HG02943 (cell line): ENCODE measurements around the gene PPIP5K1.

ENCODE experiments used
- ATAC-seq: cut with Tn5 transposase; IDR thresholded peaks from one replicate; pipeline ENCODE4 v1.9.1; 2021; ENCODE audit warnings: mild to moderate bottlenecking, low read depth, moderate library complexity; ENCODE audit not compliant: unreplicated experiment

Gene PPIP5K1

GRCh38 chr15:43519196-43519595 is 70.8 kb downstream of the PPIP5K1 start:
- ATAC-seq = no peak

- no peak for ATAC-seq
Observed at GRCh38 chr15:43518197-43518761, 71.7 kb downstream of the PPIP5K1 start.

GRCh38 chr15:43517354-43518196 is 72.4 kb downstream of the PPIP5K1 start, which contains the start of gene MAP1A:
Gene MAP1A (plus strand): TSS chr15:43517608. CDS start chr15:43521474, 3,866 bp downstream.
- ATAC-seq = no peak

- ATAC-seq = no peak
Observed at GRCh38 chr15:43516801-43517353, 73.1 kb downstream of the PPIP5K1 start.

GRCh38 chr15:43516185-43516584 is 73.8 kb downstream of the PPIP5K1 start:
- no peak for ATAC-seq

- ATAC-seq = no peak
Observed at GRCh38 chr15:43515741-43516140, 74.3 kb downstream of the PPIP5K1 start.

- ATAC-seq = no peak
Observed at GRCh38 chr15:43514241-43515057, 75.6 kb downstream of the PPIP5K1 start.

GRCh38 chr15:43513550-43513949 is 76.5 kb downstream of the PPIP5K1 start:
- no peak for ATAC-seq

- peak; percentile 20 for ATAC-seq
Observed at GRCh38 chr15:43511012-43511885, 78.8 kb downstream of the PPIP5K1 start.

- peak; percentile 96 for ATAC-seq
Observed at GRCh38 chr15:43510200-43511011, 79.6 kb downstream of the PPIP5K1 start.

- ATAC-seq = no peak
Observed at GRCh38 chr15:43509660-43510199, 80.3 kb downstream of the PPIP5K1 start.

- ATAC-seq = no peak
Observed at GRCh38 chr15:43508991-43509659, 80.9 kb downstream of the PPIP5K1 start.

GRCh38 chr15:43508421-43508820 is 81.6 kb downstream of the PPIP5K1 start:
- ATAC-seq = no peak

GRCh38 chr15:43505738-43506137 is 84.3 kb downstream of the PPIP5K1 start:
- no peak for ATAC-seq

GRCh38 chr15:43499635-43500034 is 90.4 kb downstream of the PPIP5K1 start:
- no peak for ATAC-seq

- no peak for ATAC-seq
Observed at GRCh38 chr15:43498990-43499389, 91.0 kb downstream of the PPIP5K1 start.

- ATAC-seq = no peak
Observed at GRCh38 chr15:43493703-43494472, 96.1 kb downstream of the PPIP5K1 start.
